ENCODE measurements around the gene NBAS. TPM values are rescaled to one million over a fixed set of nuclear protein-coding genes. Genes with fewer than 3 reads are reported as not detected.

Gene NBAS
- total and polyA plus RNA-seq, 9 of the 15 experiments (the other 6 are each of a cell fraction or from before 2014, with no cell fraction given), result 15.3 to 94.4 (median 69.9) TPM

DNA sequence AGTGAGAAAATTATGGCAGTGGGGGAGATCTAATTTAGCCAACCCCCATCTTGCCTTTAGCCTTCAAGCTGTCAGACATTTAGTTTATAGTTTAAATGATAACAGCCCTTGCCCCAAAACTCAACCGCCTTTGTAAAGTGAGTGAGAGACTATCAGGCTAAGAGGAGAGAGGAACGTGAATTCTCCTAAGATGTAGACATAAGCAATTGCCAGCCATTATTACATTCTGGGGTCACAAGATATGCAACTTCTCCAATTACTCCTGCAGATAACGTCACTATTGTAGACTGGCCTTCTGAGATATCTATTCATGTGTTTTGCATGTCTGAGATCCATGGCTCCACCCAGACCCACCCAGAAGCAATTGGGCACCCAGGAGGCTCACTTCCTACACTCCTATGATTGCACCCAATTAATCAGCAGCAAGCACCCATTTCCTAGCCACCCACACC is 307.3 kb downstream of the NBAS start (continued):
- TF ChIP-seq SMARCC2 (IDR thresholded peaks at IDR 0.05; ENCODE audit: low read depth) (no peak), ZNF165 (CRISPR knock-in tag; IDR thresholded peaks at IDR 0.05; ENCODE audit: borderline replicate concordance) (no peak), U2AF2 (optimal IDR thresholded peaks at IDR 0.05; ENCODE audit: low read depth, low read length) (no peak), ILF3 (IDR thresholded peaks at IDR 0.05; ENCODE audit: borderline replicate concordance) (no peak), ELF4 (CRISPR knock-in tag; IDR thresholded peaks at IDR 0.05) (peak; percentile 46; the same call in 1 of the 2 replicates), ZNF217 (CRISPR knock-in tag; IDR thresholded peaks at IDR 0.05) (no peak), XRCC4 (IDR thresholded peaks at IDR 0.05; ENCODE audit: extremely low read depth, insufficient read depth, insufficient read length) (no peak), TCFL5 (CRISPR knock-in tag; conservative IDR thresholded peaks at IDR 0.05) (no peak), CREB1 (IDR thresholded peaks at IDR 0.05) (no peak; the same call in 1 of the 2 replicates), CREB1 (CRISPR knock-in tag; IDR thresholded peaks at IDR 0.05) (no peak), FOXP1 (CRISPR knock-in tag; IDR thresholded peaks at IDR 0.05) (no peak), EP400 (IDR thresholded peaks at IDR 0.05) (no peak), L3MBTL2 (IDR thresholded peaks at IDR 0.05) (no peak)
- TF ChIP-seq, protein P1, sequence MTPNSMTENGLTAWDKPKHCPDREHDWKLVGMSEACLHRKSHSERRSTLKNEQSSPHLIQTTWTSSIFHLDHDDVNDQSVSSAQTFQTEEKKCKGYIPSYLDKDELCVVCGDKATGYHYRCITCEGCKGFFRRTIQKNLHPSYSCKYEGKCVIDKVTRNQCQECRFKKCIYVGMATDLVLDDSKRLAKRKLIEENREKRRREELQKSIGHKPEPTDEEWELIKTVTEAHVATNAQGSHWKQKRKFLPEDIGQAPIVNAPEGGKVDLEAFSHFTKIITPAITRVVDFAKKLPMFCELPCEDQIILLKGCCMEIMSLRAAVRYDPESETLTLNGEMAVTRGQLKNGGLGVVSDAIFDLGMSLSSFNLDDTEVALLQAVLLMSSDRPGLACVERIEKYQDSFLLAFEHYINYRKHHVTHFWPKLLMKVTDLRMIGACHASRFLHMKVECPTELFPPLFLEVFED (CRISPR knock-in tag; conservative IDR thresholded peaks at IDR 0.05), result no peak
- TF ChIP-seq, protein P2, sequence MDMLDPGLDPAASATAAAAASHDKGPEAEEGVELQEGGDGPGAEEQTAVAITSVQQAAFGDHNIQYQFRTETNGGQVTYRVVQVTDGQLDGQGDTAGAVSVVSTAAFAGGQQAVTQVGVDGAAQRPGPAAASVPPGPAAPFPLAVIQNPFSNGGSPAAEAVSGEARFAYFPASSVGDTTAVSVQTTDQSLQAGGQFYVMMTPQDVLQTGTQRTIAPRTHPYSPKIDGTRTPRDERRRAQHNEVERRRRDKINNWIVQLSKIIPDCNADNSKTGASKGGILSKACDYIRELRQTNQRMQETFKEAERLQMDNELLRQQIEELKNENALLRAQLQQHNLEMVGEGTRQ (CRISPR knock-in tag; IDR thresholded peaks at IDR 0.05), result no peak
- TF ChIP-seq, protein P3, sequence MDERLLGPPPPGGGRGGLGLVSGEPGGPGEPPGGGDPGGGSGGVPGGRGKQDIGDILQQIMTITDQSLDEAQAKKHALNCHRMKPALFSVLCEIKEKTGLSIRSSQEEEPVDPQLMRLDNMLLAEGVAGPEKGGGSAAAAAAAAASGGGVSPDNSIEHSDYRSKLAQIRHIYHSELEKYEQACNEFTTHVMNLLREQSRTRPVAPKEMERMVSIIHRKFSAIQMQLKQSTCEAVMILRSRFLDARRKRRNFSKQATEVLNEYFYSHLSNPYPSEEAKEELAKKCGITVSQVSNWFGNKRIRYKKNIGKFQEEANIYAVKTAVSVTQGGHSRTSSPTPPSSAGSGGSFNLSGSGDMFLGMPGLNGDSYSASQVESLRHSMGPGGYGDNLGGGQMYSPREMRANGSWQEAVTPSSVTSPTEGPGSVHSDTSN (CRISPR knock-in tag; IDR thresholded peaks at IDR 0.05; ENCODE audit: low read depth), result no peak
- TF ChIP-seq, protein P3 (tag; conservative IDR thresholded peaks at IDR 0.05; ENCODE audit: low read depth), result peak; percentile 69
- TF ChIP-seq, protein P4, sequence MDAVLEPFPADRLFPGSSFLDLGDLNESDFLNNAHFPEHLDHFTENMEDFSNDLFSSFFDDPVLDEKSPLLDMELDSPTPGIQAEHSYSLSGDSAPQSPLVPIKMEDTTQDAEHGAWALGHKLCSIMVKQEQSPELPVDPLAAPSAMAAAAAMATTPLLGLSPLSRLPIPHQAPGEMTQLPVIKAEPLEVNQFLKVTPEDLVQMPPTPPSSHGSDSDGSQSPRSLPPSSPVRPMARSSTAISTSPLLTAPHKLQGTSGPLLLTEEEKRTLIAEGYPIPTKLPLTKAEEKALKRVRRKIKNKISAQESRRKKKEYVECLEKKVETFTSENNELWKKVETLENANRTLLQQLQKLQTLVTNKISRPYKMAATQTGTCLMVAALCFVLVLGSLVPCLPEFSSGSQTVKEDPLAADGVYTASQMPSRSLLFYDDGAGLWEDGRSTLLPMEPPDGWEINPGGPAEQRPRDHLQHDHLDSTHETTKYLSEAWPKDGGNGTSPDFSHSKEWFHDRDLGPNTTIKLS (IDR thresholded peaks at IDR 0.05; ENCODE audit: borderline replicate concordance, low read depth), result no peak
- TF ChIP-seq, protein P5, sequence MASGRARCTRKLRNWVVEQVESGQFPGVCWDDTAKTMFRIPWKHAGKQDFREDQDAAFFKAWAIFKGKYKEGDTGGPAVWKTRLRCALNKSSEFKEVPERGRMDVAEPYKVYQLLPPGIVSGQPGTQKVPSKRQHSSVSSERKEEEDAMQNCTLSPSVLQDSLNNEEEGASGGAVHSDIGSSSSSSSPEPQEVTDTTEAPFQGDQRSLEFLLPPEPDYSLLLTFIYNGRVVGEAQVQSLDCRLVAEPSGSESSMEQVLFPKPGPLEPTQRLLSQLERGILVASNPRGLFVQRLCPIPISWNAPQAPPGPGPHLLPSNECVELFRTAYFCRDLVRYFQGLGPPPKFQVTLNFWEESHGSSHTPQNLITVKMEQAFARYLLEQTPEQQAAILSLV (tag; IDR thresholded peaks at IDR 0.05), result no peak
- TF ChIP-seq, protein P6, sequence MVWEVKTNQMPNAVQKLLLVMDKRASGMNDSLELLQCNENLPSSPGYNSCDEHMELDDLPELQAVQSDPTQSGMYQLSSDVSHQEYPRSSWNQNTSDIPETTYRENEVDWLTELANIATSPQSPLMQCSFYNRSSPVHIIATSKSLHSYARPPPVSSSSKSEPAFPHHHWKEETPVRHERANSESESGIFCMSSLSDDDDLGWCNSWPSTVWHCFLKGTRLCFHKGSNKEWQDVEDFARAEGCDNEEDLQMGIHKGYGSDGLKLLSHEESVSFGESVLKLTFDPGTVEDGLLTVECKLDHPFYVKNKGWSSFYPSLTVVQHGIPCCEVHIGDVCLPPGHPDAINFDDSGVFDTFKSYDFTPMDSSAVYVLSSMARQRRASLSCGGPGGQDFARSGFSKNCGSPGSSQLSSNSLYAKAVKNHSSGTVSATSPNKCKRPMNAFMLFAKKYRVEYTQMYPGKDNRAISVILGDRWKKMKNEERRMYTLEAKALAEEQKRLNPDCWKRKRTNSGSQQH (CRISPR knock-in tag; IDR thresholded peaks at IDR 0.05), result no peak
- TF ChIP-seq, protein P7, sequence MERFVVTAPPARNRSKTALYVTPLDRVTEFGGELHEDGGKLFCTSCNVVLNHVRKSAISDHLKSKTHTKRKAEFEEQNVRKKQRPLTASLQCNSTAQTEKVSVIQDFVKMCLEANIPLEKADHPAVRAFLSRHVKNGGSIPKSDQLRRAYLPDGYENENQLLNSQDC (CRISPR knock-in tag; IDR thresholded peaks at IDR 0.05), result no peak

Measured in K562 (cell line).